Uterus (tissue), 2 donors: ENCODE data around the gene MBTPS1.

ENCODE experiments used
- CTCF ChIP-seq, 4 experiments: fragments of 200-600 bp in 2 of 4; fragments of 450-650 bp in 2 of 4; sonication (generic) in 2 of 4; IDR thresholded peaks; one replicate each; pipeline ENCODE4 v1.5.1; 2016 to 2019; ENCODE audit warnings: antibody characterized with exemption in 4 of 4, mild to moderate bottlenecking in 2 of 4, moderate library complexity in 1 of 4
- POLR2A ChIP-seq, 2 donors: fragments of 450-650 bp; IDR thresholded peaks; one replicate each; pipeline ENCODE4 v1.6.1; 2016; ENCODE audit warnings: antibody characterized with exemption in 2 of 2, mild to moderate bottlenecking in 1 of 2, moderate library complexity in 1 of 2

DNA sequence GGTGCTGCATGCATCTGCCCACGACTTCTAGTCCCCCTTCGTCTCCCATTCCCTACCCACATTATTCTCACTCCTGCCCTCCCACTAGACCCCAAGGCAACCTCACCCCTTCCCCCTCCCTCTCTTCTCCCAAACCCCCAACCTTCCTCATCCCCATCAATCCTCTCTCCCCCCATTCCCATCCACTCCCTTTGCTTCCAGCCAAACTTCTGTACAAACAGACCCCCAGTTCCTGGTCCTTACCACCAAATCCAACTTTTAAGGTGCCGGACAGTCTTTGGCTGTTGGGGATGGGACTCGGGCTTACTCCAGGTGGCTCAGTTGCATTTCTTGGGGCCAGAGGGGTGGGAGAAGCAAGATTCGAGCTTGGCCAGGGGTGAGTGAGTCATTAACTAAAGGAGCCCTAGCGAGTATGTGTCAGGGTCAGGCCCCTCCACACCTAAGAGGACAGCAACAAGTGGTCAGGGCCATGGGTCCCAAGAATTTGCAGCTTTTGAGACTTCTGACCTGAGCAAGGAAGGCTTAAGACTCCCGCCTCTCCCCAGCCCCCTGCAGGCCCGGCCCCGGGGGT is 74.3 kb downstream of the MBTPS1 start, which contains the start of gene SLC38A8:
- TF ChIP-seq CTCF (IDR thresholded peaks at IDR 0.05) (no peak), POLR2A (IDR thresholded peaks at IDR 0.05) (no peak)
